Measurements from ENCODE around the gene ZFHX2.

ZFHX2 gene

GRCh38 chr14:23523229-23524016 is 28.1 kb downstream of the ZFHX2 start:
- H3K36me3 ChIP-seq: peaks cover 6% of the 10 kb centered on the region
- no peaks in the 10 kb centered on the region for H3K27me3 ChIP-seq (ENCODE audit: insufficient read depth, low read depth, severe bottlenecking)
- H3K9me3 ChIP-seq (ENCODE audit: severe bottlenecking): no peaks in the 10 kb centered on the region
- no peak overlapping the region for H3K27ac ChIP-seq
- no peak for TF ChIP-seq CTCF (IDR thresholded peaks at IDR 0.05; ENCODE audit: low read depth, low read length)
- no peak overlapping the region for H3K4me3 ChIP-seq (ENCODE audit: low read depth, low read length)
- DNase-seq: no peak

DNA sequence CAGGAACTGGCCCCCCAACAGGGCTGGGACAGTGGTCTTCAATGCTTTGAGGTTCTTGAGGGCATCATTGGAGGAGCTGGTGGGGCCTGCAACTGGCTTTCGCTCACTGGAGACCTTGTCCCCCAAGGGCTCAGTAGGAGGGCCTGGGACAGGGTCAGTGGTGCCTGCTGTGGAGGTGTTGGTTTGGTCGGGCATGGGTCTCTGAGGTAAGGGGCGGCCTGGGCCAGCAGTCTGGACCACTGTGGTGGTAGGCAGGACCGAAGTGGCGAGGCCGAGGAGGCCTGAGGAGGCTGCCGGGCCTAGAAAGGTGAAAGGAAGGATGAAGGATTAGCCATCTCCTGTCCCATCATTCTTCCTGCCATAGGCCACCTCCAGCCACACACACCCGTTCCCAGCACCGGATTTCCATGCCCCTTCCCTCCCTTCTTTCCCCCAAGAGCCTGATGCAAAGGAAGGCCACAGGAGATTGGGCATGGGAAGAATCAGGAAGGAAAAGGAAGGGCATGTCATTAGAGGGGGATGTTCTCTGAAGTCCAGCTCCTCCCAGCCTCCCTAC is 28.8 kb downstream of the ZFHX2 start:
- H3K27me3 ChIP-seq (ENCODE audit: insufficient read depth, low read depth, severe bottlenecking): no peaks in the 10 kb centered on the region
- H3K4me3 ChIP-seq (ENCODE audit: low read depth, low read length): no peak overlapping the region
- H3K27ac ChIP-seq: no peak overlapping the region
- no peaks in the 10 kb centered on the region for H3K9me3 ChIP-seq (ENCODE audit: severe bottlenecking)
- TF ChIP-seq CTCF (IDR thresholded peaks at IDR 0.05; ENCODE audit: low read depth, low read length): no peak
- peaks cover 6% of the 10 kb centered on the region for H3K36me3 ChIP-seq
- DNase-seq: no peak

- Histone ChIP-seq H3K27me3 (ENCODE audit: insufficient read depth, low read depth, severe bottlenecking) (no peaks in the 10 kb centered on the region), H3K36me3 (peaks cover 6% of the 10 kb centered on the region), H3K9me3 (ENCODE audit: severe bottlenecking) (no peaks in the 10 kb centered on the region), H3K4me3 (ENCODE audit: low read depth, low read length) (no peak overlapping the region), H3K27ac (no peak overlapping the region)
- DNase-seq: no peak
- TF ChIP-seq CTCF (IDR thresholded peaks at IDR 0.05; ENCODE audit: low read depth, low read length): no peak
These were observed 29.6 kb downstream of the ZFHX2 start for GRCh38 chr14:23521785-23522640.

- Histone ChIP-seq H3K36me3 (peaks cover under 1% of the 10 kb centered on the region; the same call in 1 of the 2 replicates), H3K27me3 (ENCODE audit: insufficient read depth, low read depth, severe bottlenecking) (no peaks in the 10 kb centered on the region), H3K9me3 (ENCODE audit: severe bottlenecking) (no peaks in the 10 kb centered on the region), H3K4me3 (ENCODE audit: low read depth, low read length) (no peak overlapping the region), H3K27ac (no peak overlapping the region)
- DNase-seq: no peak
- TF ChIP-seq CTCF (IDR thresholded peaks at IDR 0.05; ENCODE audit: low read depth, low read length): no peak
These were observed 30.5 kb downstream of the ZFHX2 start for GRCh38 chr14:23520899-23521533.

GRCh38 chr14:23518709-23519108 is 32.9 kb downstream of the ZFHX2 start:
- Histone ChIP-seq H3K9me3 (ENCODE audit: severe bottlenecking) (no peaks in the 10 kb centered on the region), H3K4me3 (ENCODE audit: low read depth, low read length) (no peak overlapping the region), H3K36me3 (no peaks in the 10 kb centered on the region), H3K27me3 (ENCODE audit: insufficient read depth, low read depth, severe bottlenecking) (no peaks in the 10 kb centered on the region), H3K27ac (no peak overlapping the region)
- no peak for TF ChIP-seq CTCF (IDR thresholded peaks at IDR 0.05; ENCODE audit: low read depth, low read length)
- no peak for DNase-seq
